PC-3 (cell line): ENCODE measurements around the gene ZNF592. TPM values are rescaled to one million over a fixed set of nuclear protein-coding genes. Genes with fewer than 3 reads are reported as not detected.

Experiments used
- ATAC-seq: fragments of 200-7000 bp; cut with Tn5 transposase; 2 replicates; pipeline ENCODE4 v1.9.1; 2020; ENCODE audit warnings: mild to moderate bottlenecking, moderate library complexity
- BruUV-seq: library from RNA; stranded (reverse); fragments of 400-500 nt; replicated peaks from 2 replicates; lab custom pipeline; 2021; lab: Mats Ljungman, UMichigan
- CTCF ChIA-PET: fragments of 300-600 bp; sonication (Branson Sonifier 250); formaldehyde crosslinking; loops from one replicate; lab custom pipeline; 2022; ENCODE audit warnings: antibody characterized with exemption; lab: Charles Lee
- POLR2A ChIA-PET: fragments of 300-600 bp; sonication (Branson Sonifier 250); formaldehyde crosslinking; loops from one replicate; lab custom pipeline; 2022; ENCODE audit warnings: antibody characterized with exemption; ENCODE audit not compliant: unreplicated experiment; lab: Charles Lee
- DNase-seq: peaks from one replicate; pipeline ENCODE4 v3.0.0-alpha.2; 2015
- H2AFZ ChIP-seq: fragments of 300-600 bp; sonication (generic); 2 replicates; pipeline ENCODE4 v1.6.0; 2016; ENCODE audit warnings: antibody characterized with exemption, low read length
- H3F3A ChIP-seq: fragments of 300-600 bp; sonication (generic); one replicate; pipeline ENCODE4 v1.6.0; 2017; ENCODE audit warnings: antibody characterized with exemption, low read length, control low read depth, mild to moderate bottlenecking; ENCODE audit not compliant: unreplicated experiment
- H3K27ac ChIP-seq: fragments of 300-600 bp; sonication (generic); 2 replicates; pipeline ENCODE4 v1.5.1; 2016; ENCODE audit warnings: mild to moderate bottlenecking, low read length
- H3K27me3 ChIP-seq: fragments of 300-600 bp; sonication (generic); 2 replicates; pipeline ENCODE4 v1.6.1; 2016; ENCODE audit warnings: low read length, mixed read lengths
- H3K36me3 ChIP-seq: fragments of 300-600 bp; sonication (generic); 2 replicates; pipeline ENCODE4 v1.6.1; 2016; ENCODE audit warnings: low read depth, mixed run types, low read length, mixed read lengths
- H3K4me1 ChIP-seq: fragments of 300-600 bp; sonication (generic); 2 replicates; pipeline ENCODE4 v1.5.1; 2016; ENCODE audit warnings: low read length; ENCODE audit not compliant: insufficient read depth
- H3K4me2 ChIP-seq: fragments of 300-600 bp; sonication (generic); 2 replicates; pipeline ENCODE4 v1.6.0; 2016; ENCODE audit warnings: low read length
- H3K4me3 ChIP-seq: fragments of 300-600 bp; sonication (generic); 2 replicates; pipeline ENCODE4 v1.5.1; 2016; ENCODE audit warnings: mild to moderate bottlenecking, low read length, mixed read lengths
- H3K79me2 ChIP-seq: fragments of 300-600 bp; sonication (generic); 2 replicates; pipeline ENCODE4 v1.6.1; 2017; ENCODE audit warnings: low read length, mixed read lengths
- H3K9ac ChIP-seq: fragments of 300-600 bp; sonication (generic); 2 replicates; pipeline ENCODE4 v1.6.0; 2016; ENCODE audit warnings: mild to moderate bottlenecking, low read length
- H3K9me2 ChIP-seq: fragments of 300-600 bp; sonication (generic); replicated peaks from 2 replicates; pipeline ENCODE4 v1.6.1; 2016; ENCODE audit warnings: mixed run types, low read length, mixed read lengths
- H3K9me3 ChIP-seq: fragments of 300-600 bp; sonication (generic); 2 replicates; pipeline ENCODE4 v1.6.1; 2016; ENCODE audit warnings: low read length, mixed read lengths
- H4K20me1 ChIP-seq: fragments of 300-600 bp; sonication (generic); 2 replicates; pipeline ENCODE4 v1.6.1; 2016; ENCODE audit warnings: low read length, mixed read lengths
- CTCF ChIP-seq: fragments of 300-600 bp; sonication (generic); conservative IDR thresholded peaks from 2 replicates; pipeline ENCODE4 v1.5.1; 2017; ENCODE audit warnings: antibody characterized with exemption, low read depth, mild to moderate bottlenecking, low read length
- EZH2 ChIP-seq: fragments of 300-600 bp; sonication (generic); IDR thresholded peaks from one replicate; pipeline ENCODE4 v1.6.1; 2017; ENCODE audit warnings: antibody characterized with exemption, mild to moderate bottlenecking, low read length; ENCODE audit not compliant: unreplicated experiment
- EZH2phosphoT487 ChIP-seq: fragments of 300-600 bp; sonication (generic); IDR thresholded peaks from 2 replicates; pipeline ENCODE4 v1.6.1; 2018; ENCODE audit warnings: mild to moderate bottlenecking, antibody characterized with exemption, low read length, borderline replicate concordance
- intact Hi-C: fragments of 100-400 bp; cut with micrococcal nuclease; formaldehyde crosslinking; loops from 2 replicates; pipeline ENCODE4 v1.9.0; 2023
- total RNA-seq: library from RNA; depleted of rRNA; stranded (reverse); fragments of >200 nt; gene quantifications from 2 replicates; pipeline ENCODE4 v1.2.3, GENCODE V29; 2014

The ZNF592 gene
- total RNA-seq, 1 experiment from 2014 or later: 12.3 TPM

- Histone ChIP-seq H3K27ac (no peak overlapping the region), H3F3A (no peaks in the 10 kb centered on the region), H3K79me2 (no peaks in the 10 kb centered on the region), H3K4me2 (no peak overlapping the region), H3K9me3 (no peaks in the 10 kb centered on the region), H3K4me3 (no peak overlapping the region), H3K36me3 (no peaks in the 10 kb centered on the region), H4K20me1 (no peaks in the 10 kb centered on the region), H2AFZ (no peak overlapping the region), H3K9ac (no peak overlapping the region), H3K9me2 (no peaks in the 10 kb centered on the region), H3K27me3 (no peaks in the 10 kb centered on the region), H3K4me1 (no peaks in the 10 kb centered on the region)
- DNase-seq (no peak), ATAC-seq (no peak)
- no peak for TF ChIP-seq EZH2
- no peak for TF ChIP-seq EZH2phosphoT487
- no peak for TF ChIP-seq CTCF
- no TSS peak for BruUV-seq
- POLR2A ChIA-PET: no interaction called here
- intact Hi-C loops: no loop called here
- CTCF ChIA-PET: no interaction called here
Measured at GRCh38 chr15:84812842-84813241, 64.5 kb downstream of the ZNF592 start.

GRCh38 chr15:84813435-84813834 lies 65.0 kb downstream of the ZNF592 start:
- H3K9me3 ChIP-seq: no peaks in the 10 kb centered on the region
- ChIA-PET CTCF (no interaction called here), POLR2A (no interaction called here)
- no peak overlapping the region for H3K4me2 ChIP-seq
- no peaks in the 10 kb centered on the region for H3K79me2 ChIP-seq
- no peaks in the 10 kb centered on the region for H3F3A ChIP-seq
- intact Hi-C loops: no loop called here
- no peak for DNase-seq
- ATAC-seq: no peak
- H3K9ac ChIP-seq: no peak overlapping the region
- TF ChIP-seq CTCF: no peak
- H3K27ac ChIP-seq: no peak overlapping the region
- H2AFZ ChIP-seq: no peak overlapping the region
- no peaks in the 10 kb centered on the region for H3K9me2 ChIP-seq
- no peaks in the 10 kb centered on the region for H3K27me3 ChIP-seq
- no TSS peak for BruUV-seq
- peaks cover 4% of the 10 kb centered on the region for H3K4me1 ChIP-seq
- no peaks in the 10 kb centered on the region for H3K36me3 ChIP-seq
- no peaks in the 10 kb centered on the region for H4K20me1 ChIP-seq
- H3K4me3 ChIP-seq: no peak overlapping the region

DNA sequence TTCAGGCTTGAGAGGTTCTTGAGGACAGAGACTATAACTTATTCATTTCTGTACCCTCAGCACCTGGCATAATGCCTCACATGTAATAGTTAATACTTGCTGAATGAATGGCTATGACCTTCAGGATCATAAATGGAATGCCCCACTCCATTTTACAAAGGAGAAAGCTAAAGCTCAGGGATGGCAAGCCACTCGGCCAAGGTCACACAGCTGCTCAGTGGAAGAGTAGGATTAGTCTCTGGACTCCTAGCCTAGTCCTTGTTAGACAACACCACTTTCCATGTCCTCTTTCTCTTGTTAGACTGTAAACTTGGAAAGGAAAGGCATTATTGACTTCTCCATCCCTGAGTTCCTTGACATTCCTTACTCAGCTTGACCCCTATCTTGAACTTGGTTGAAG lies 65.5 kb downstream of the ZNF592 start:
- no peak overlapping the region for H3K4me2 ChIP-seq
- no peaks in the 10 kb centered on the region for H3K9me3 ChIP-seq
- no peaks in the 10 kb centered on the region for H3K9me2 ChIP-seq
- peaks cover 7% of the 10 kb centered on the region for H3K4me1 ChIP-seq
- H2AFZ ChIP-seq: no peak overlapping the region
- ATAC-seq (no peak), DNase-seq (no peak)
- intact Hi-C loops: no loop called here
- no peaks in the 10 kb centered on the region for H3K27me3 ChIP-seq
- no peaks in the 10 kb centered on the region for H4K20me1 ChIP-seq
- no peak overlapping the region for H3K4me3 ChIP-seq
- H3K79me2 ChIP-seq: no peaks in the 10 kb centered on the region
- BruUV-seq: no TSS peak
- POLR2A ChIA-PET: no interaction called here
- CTCF ChIA-PET: no interaction called here
- H3K27ac ChIP-seq: no peak overlapping the region
- TF ChIP-seq CTCF (no peak), EZH2phosphoT487 (no peak), EZH2 (no peak)
- H3K36me3 ChIP-seq: no peaks in the 10 kb centered on the region
- no peaks in the 10 kb centered on the region for H3F3A ChIP-seq
- H3K9ac ChIP-seq: no peak overlapping the region
